Epithelial cell of esophagus (primary cell): ENCODE results near the gene ZNF831.

Experiments
- DNase-seq: peaks from one replicate; pipeline ENCODE4 v3.0.0; 2010; ENCODE audit warnings: low read depth
- H3K4me3 ChIP-seq: 2 replicates; pipeline ENCODE4 v1.5.1; 2011; ENCODE audit warnings: mild to moderate bottlenecking, low read length, control low read depth
- TF ChIP-seq, protein P1 (sequence below): IDR thresholded peaks from 2 replicates; pipeline ENCODE4 v1.5.1; 2011; ENCODE audit warnings: low read depth, mild to moderate bottlenecking, low read length, control low read depth, inconsistent platforms; ENCODE audit not compliant: insufficient read depth; ENCODE audit errors: missing control alignments

Gene ZNF831

DNA sequence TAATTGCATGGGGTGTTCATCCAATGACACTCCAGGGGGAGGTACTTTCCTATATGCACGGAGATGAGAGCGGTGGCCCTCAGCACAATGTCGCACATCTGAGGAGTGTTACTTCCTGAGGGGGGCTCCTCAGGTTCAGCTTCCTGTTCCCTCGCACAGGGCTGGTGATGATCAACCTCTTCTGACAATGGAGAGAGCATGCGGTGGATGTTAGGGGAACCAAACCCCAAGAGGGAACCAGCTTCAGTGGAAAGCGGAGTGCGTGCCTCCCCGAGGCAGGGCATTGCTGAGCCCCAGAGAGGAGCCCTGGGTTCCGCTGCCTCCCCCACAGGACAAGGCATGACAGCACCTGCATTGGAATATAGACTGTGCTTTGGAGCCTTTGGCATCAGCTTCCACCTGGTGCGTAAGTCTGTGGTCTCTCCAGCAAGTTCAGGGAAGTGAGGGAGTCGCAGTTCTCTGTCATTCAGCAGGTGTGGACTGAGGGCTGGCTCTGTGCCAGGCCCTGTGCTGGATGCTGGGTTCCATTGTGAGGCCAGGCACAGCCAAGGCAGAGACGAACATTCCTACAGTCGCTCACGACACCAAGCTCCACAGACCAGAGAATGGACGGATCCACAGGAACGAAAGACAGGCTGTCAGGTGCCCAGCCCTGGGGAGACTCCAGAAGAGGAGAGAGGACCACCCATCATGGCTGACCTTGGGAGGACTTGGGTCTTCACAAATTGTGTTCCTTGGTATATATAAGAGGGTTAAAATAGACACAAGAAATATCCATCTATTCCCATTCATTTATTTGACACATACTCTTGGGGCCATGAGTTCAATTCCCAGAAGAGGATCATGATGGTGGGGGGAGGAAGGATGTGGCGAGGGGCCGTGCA, 3.9 kb upstream of the ZNF831 start:
- no peak overlapping the region for H3K4me3 ChIP-seq
- TF ChIP-seq, protein P1, sequence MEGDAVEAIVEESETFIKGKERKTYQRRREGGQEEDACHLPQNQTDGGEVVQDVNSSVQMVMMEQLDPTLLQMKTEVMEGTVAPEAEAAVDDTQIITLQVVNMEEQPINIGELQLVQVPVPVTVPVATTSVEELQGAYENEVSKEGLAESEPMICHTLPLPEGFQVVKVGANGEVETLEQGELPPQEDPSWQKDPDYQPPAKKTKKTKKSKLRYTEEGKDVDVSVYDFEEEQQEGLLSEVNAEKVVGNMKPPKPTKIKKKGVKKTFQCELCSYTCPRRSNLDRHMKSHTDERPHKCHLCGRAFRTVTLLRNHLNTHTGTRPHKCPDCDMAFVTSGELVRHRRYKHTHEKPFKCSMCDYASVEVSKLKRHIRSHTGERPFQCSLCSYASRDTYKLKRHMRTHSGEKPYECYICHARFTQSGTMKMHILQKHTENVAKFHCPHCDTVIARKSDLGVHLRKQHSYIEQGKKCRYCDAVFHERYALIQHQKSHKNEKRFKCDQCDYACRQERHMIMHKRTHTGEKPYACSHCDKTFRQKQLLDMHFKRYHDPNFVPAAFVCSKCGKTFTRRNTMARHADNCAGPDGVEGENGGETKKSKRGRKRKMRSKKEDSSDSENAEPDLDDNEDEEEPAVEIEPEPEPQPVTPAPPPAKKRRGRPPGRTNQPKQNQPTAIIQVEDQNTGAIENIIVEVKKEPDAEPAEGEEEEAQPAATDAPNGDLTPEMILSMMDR, result no peak
- DNase-seq, result no peak

DNA sequence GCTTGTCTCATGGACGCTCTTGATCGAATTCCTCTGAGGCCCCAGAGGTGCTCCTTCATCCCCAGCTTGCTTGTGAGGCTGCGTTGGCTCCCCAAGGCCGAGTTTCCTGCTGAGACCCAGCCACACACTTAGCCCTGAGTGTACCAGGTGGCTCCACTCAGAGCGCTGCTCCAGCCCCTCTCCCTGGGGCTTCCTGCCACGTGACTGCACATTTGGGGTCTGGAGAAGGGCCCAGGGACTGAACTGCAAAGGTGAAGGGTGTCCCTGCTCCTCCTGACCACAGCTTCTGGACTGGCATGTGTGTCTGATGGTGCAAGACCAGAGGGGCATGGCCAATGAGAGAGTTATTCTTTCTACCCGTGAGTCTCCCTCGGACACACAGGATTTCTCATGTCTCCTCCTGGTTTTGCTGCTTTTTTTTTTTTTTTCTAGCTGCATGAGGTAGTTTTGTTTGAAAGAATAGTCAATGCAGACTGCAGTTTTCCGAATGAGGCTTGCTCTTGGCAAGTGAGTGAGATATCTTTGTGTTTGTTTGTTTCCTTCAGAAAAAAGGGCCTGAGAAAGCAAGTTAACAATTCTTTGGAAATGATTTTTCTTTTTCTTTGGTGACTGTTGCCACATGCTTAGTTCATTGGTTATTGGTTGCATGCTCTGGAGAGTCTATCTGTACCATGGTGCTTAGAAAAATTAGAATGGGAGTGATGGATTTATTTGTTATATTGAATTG, 3.1 kb upstream of the ZNF831 start:
- no peak for DNase-seq
- H3K4me3 ChIP-seq, result no peak overlapping the region
- TF ChIP-seq, protein P1, result no peak

DNA sequence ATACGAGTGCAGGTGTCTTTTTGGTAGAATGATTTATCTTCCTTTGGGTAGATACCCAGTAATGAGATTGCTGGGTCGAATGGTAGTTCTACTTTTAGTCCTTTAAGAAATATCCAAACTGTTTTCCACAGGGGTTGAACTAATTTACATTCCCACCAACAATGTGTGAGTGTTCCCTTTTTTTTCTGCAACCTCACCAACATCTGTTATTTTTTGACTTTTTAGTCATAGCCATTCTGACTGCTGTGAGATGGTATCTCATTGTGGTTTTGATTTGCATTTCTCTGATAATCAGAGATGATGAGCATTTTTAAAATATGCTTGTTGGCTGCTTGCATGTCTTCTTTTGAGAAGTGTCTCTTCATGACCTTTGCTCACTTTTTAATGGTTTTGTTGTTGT, 1.9 kb upstream of the ZNF831 start:
- no peak overlapping the region for H3K4me3 ChIP-seq
- DNase-seq, result no peak
- TF ChIP-seq, protein P1, result no peak

DNA sequence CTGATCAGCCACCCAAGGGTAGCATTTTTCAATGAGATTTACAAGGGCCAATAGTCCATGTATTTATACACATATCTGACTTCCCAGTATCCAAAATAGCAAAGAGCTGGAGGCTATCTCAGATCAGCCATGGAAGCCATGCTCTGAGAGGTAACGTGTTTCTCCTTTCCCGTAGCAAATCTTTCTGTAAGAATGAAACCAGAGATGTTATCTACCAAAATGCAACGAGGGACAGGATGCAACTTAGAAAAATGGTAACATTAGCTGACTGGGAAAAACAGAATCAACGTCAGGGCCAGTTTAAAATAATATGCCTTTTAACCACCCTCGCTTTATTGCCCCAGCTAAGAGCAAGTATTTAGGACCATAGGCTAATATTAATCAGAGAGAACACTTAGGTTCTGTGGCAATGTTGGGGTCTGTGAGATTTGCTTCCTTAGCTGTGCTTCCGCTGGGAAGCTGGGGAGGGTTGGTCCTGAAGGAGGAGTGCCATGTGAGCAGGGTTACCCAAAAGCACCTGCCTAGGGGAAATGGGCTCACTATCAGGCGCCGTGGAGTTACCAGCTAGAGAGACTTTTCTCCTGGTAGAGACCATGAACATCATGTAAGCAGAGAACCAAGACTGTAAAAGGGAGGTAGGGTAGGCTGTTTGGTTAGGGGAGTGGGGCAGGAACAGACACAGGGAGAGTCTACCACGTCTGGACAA, 1.2 kb downstream of the ZNF831 start:
- no peak overlapping the region for H3K4me3 ChIP-seq
- no peak for DNase-seq

GRCh38 chr20:59165396-59165795, 1.8 kb downstream of the ZNF831 start:
- H3K4me3 ChIP-seq, result no peak overlapping the region
- DNase-seq, result no peak
- TF ChIP-seq, protein P1, result no peak

More for the DNA sequence above, 1.2 kb downstream of the ZNF831 start:
- TF ChIP-seq, protein P1, result no peak

DNA sequence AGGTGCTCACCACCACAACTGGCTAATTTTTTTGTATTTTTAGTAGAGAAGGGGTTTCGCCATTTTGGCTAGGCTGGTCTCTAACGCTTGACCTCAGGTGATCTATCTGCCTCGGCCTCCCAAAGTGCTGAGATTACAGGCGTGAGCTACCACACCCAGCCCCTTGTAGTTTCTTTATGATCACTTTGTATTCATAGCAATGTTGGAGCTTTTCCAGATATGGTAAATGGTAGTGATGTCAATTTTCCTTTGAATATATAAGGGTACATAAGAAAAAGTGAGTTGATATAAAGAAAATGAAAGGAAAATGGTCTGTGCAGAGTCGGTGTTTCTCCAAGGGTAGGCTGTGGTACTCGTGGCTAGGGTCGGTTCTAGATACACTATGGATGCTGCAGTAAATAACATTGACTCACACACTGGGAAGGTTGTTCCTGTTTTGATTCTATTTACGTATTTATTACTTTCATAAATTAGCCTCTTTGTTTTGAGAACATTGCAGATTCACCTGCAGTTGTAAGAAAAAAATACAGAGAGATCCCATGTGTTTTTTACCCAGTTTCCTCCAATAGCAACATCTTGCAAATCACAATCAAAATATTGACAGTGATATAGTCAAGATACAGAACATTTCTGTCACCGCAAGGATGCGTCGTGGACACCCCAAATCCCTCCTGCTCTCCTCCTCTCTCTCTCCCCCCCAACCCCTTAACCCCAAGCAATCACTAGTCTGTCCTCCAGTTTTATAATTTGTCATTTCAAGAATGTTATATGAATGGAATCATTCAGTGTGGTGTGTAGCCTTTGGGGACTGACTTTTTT, 2.5 kb downstream of the ZNF831 start:
- DNase-seq, result no peak
- H3K4me3 ChIP-seq, result no peak overlapping the region

More for the DNA sequence above, 2.5 kb downstream of the ZNF831 start:
- TF ChIP-seq, protein P1, result no peak
